ENCODE results near the gene BMPER. TPM values are rescaled to one million over a fixed set of nuclear protein-coding genes. Genes with fewer than 3 reads are reported as not detected.
A peak's percentile ranks its signal among the peaks of the same experiment; 100 is the strongest.

The BMPER gene
- total RNA-seq, 3 donors from 2014 or later (not counting 1 experiment from before 2014, with no cell fraction given): 0.32 to 0.64 (median 0.50) TPM

- TF ChIP-seq, protein P1, sequence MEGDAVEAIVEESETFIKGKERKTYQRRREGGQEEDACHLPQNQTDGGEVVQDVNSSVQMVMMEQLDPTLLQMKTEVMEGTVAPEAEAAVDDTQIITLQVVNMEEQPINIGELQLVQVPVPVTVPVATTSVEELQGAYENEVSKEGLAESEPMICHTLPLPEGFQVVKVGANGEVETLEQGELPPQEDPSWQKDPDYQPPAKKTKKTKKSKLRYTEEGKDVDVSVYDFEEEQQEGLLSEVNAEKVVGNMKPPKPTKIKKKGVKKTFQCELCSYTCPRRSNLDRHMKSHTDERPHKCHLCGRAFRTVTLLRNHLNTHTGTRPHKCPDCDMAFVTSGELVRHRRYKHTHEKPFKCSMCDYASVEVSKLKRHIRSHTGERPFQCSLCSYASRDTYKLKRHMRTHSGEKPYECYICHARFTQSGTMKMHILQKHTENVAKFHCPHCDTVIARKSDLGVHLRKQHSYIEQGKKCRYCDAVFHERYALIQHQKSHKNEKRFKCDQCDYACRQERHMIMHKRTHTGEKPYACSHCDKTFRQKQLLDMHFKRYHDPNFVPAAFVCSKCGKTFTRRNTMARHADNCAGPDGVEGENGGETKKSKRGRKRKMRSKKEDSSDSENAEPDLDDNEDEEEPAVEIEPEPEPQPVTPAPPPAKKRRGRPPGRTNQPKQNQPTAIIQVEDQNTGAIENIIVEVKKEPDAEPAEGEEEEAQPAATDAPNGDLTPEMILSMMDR (IDR thresholded peaks at IDR 0.05): peak; percentile 79
- H3K27ac Mint-ChIP-seq: no peak overlapping the region
- WGBS (ENCODE audit: insufficient coverage): 9% methylated on average over 14 of the region's 17 CpGs
- Histone ChIP-seq H3K36me3 (ENCODE audit: control insufficient read depth, insufficient read depth, low read length) (no peaks in the 10 kb centered on the region), H3K4me3 (ENCODE audit: low read length) (no peak overlapping the region), H3K4me1 (ENCODE audit: control insufficient read depth, insufficient read depth, low read length) (peaks cover 5% of the 10 kb centered on the region), H3K27ac (ENCODE audit: low read length) (no peak overlapping the region), H3K27me3 (ENCODE audit: control insufficient read depth, insufficient read depth, low read length) (peaks cover 3% of the 10 kb centered on the region), H3K9me3 (ENCODE audit: control insufficient read depth, insufficient read depth, low read length) (no peaks in the 10 kb centered on the region)
- H3K4me3 Mint-ChIP-seq: peak overlapping the region; percentile 83
- H3K9me3 Mint-ChIP-seq: no peaks in the 10 kb centered on the region
- DNase-seq: peak; percentile 69 to 71
- intact Hi-C loops (cut with micrococcal nuclease): loop anchor here (1.0 to 10.0 kb wide), 2 partner anchors 130 to 436 kb away; no protein-coding TSS in a partner anchor
- H3K4me1 Mint-ChIP-seq: peaks cover 12 to 13% of the 10 kb centered on the region in 2 donors
- ATAC-seq: peak; percentile 90 to 100 (median 91)
- no peaks in the 10 kb centered on the region for H3K36me3 Mint-ChIP-seq
- H3K27me3 Mint-ChIP-seq (ENCODE audit: low read depth in 2 of 2): peaks cover 19 to 44% of the 10 kb centered on the region in 2 donors
These were observed 10.1 kb upstream of the BMPER start for GRCh38 chr7:33895025-33895804.

DNA sequence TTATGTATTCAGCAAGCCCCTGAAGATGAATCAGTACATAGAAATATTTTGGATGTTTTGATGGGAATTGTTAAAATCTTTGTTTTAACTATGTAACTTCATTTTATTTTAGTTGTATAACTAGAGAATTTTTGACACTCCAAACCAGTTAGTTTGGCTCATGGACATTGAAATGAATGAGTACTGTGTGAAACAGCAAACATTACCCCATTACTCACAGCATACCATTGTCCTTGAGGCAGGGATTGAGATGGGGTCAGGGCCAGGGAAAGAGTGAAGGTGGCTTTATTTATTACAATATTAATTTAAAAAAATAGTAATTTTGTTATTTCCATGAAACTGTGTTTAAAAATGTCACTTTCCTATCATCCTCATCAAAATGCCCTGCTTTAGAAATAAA, 4.8 kb upstream of the BMPER start:
- Mint-ChIP-seq H3K9me3 (no peaks in the 10 kb centered on the region), H3K4me3 (no peak overlapping the region), H3K27me3 (ENCODE audit: low read depth in 2 of 2) (peaks cover 43 to 69% of the 10 kb centered on the region in 2 donors), H3K36me3 (no peaks in the 10 kb centered on the region), H3K4me1 (peaks cover 13 to 16% of the 10 kb centered on the region in 2 donors), H3K27ac (no peak overlapping the region)
- H3K27me3 ChIP-seq (ENCODE audit: control insufficient read depth, insufficient read depth, low read length): peaks cover 14% of the 10 kb centered on the region
- no peak for ATAC-seq
- intact Hi-C loops (cut with micrococcal nuclease): no loop called here
- no peaks in the 10 kb centered on the region for H3K36me3 ChIP-seq (ENCODE audit: control insufficient read depth, insufficient read depth, low read length)
- H3K9me3 ChIP-seq (ENCODE audit: control insufficient read depth, insufficient read depth, low read length): no peaks in the 10 kb centered on the region
- no peak overlapping the region for H3K27ac ChIP-seq (ENCODE audit: low read length)
- no peak overlapping the region for H3K4me3 ChIP-seq (ENCODE audit: low read length)
- TF ChIP-seq, protein P1 (IDR thresholded peaks at IDR 0.05): no peak
- no peak for DNase-seq
- H3K4me1 ChIP-seq (ENCODE audit: control insufficient read depth, insufficient read depth, low read length): peaks cover 11% of the 10 kb centered on the region

DNA sequence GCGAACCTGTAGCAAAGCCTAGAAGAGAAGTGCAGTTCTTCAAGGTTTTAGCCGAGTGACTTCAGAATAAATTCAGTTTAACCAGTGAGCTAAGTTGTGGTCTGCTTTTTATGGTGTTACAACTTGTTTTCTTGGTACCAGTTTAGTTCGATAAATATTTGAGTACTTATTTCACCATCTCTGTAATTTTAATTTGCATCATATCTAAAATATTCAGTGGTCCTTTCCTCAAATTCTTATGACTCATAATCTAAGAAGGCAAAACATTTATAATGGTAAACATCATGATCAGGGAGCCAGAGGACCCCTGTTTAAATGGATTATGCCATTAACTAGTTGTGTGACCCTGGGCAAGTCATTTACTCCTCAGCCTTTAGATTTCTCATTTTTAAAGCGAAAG, 4.1 kb upstream of the BMPER start:
- no peak overlapping the region for H3K4me3 ChIP-seq (ENCODE audit: low read length)
- ATAC-seq (no peak), DNase-seq (no peak)
- H3K9me3 ChIP-seq (ENCODE audit: control insufficient read depth, insufficient read depth, low read length): no peaks in the 10 kb centered on the region
- no peaks in the 10 kb centered on the region for H3K36me3 Mint-ChIP-seq
- no peaks in the 10 kb centered on the region for H3K36me3 ChIP-seq (ENCODE audit: control insufficient read depth, insufficient read depth, low read length)
- peaks cover 12% of the 10 kb centered on the region for H3K4me1 ChIP-seq (ENCODE audit: control insufficient read depth, insufficient read depth, low read length)
- no peaks in the 10 kb centered on the region for H3K9me3 Mint-ChIP-seq
- no peak overlapping the region for H3K4me3 Mint-ChIP-seq
- peaks cover 7 to 11% of the 10 kb centered on the region in 2 donors for H3K4me1 Mint-ChIP-seq
- TF ChIP-seq, protein P1 (IDR thresholded peaks at IDR 0.05): no peak
- no peak overlapping the region for H3K27ac Mint-ChIP-seq
- peaks cover 18% of the 10 kb centered on the region for H3K27me3 ChIP-seq (ENCODE audit: control insufficient read depth, insufficient read depth, low read length)
- intact Hi-C loops (cut with micrococcal nuclease): no loop called here
- H3K27ac ChIP-seq (ENCODE audit: low read length): no peak overlapping the region
- 81% methylated on average over 3 of the region's 4 CpGs for WGBS (ENCODE audit: insufficient coverage)
- H3K27me3 Mint-ChIP-seq (ENCODE audit: low read depth in 2 of 2): peaks cover 47 to 75% of the 10 kb centered on the region in 2 donors
